Brain microvascular endothelial cell (primary cell): ENCODE measurements around the gene OSMR.

Source experiments
- DNase-seq: peaks from one replicate; pipeline ENCODE4 v3.0.0-alpha.2; 2020
- H3K27ac ChIP-seq: fragments of 250-450 bp; sonication (Bioruptor Pico); 2 replicates; pipeline ENCODE4 v1.5.1; 2020; ENCODE audit warnings: mild to moderate bottlenecking, moderate library complexity
- H3K27me3 ChIP-seq: fragments of 250-450 bp; sonication (Bioruptor Pico); replicated peaks from 2 replicates; pipeline ENCODE4 v1.5.1; 2020; ENCODE audit warnings: mild to moderate bottlenecking
- H3K36me3 ChIP-seq: fragments of 250-450 bp; sonication (Bioruptor Pico); replicated peaks from 2 replicates; pipeline ENCODE4 v1.5.1; 2020; ENCODE audit warnings: mild to moderate bottlenecking
- H3K4me3 ChIP-seq: 2 replicates; pipeline ENCODE4 v1.5.1; 2011; ENCODE audit warnings: low read depth, mild to moderate bottlenecking, control low read depth, low read length, moderate library complexity
- in situ Hi-C: cut with HindIII; loops from 2 replicates; pipeline ENCODE4 v1.10.0; 2017; ENCODE audit warnings: low sequenced_read_pairs, low pct_ligation_motif_present
- TF ChIP-seq, protein P1 (sequence below): IDR thresholded peaks from 2 replicates; pipeline ENCODE4 v1.5.1; 2011; ENCODE audit warnings: low read depth, mild to moderate bottlenecking, moderate library complexity, low read length, control low read depth, inconsistent platforms; ENCODE audit errors: missing control alignments

OSMR gene

DNA sequence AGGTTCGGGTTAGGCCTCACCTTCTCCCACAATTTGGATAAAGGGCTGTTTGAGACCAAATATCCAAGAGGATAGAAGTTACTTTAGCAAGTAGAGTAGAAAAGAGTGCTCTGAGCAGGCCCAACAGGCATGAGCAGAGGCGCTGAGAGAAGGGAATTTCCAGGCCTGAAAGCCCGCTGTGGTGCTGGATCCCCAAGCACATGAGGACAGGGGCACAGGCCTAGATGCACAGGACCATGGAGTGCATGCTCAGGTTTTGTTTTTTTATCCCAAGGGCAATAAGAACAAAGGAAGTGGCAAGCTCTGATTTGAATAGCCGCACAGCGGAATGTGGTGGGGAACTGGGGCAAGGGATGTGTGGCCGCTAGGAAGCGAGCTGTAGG is 33.3 kb downstream of the OSMR start:
- TF ChIP-seq, protein P1, sequence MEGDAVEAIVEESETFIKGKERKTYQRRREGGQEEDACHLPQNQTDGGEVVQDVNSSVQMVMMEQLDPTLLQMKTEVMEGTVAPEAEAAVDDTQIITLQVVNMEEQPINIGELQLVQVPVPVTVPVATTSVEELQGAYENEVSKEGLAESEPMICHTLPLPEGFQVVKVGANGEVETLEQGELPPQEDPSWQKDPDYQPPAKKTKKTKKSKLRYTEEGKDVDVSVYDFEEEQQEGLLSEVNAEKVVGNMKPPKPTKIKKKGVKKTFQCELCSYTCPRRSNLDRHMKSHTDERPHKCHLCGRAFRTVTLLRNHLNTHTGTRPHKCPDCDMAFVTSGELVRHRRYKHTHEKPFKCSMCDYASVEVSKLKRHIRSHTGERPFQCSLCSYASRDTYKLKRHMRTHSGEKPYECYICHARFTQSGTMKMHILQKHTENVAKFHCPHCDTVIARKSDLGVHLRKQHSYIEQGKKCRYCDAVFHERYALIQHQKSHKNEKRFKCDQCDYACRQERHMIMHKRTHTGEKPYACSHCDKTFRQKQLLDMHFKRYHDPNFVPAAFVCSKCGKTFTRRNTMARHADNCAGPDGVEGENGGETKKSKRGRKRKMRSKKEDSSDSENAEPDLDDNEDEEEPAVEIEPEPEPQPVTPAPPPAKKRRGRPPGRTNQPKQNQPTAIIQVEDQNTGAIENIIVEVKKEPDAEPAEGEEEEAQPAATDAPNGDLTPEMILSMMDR, result no peak
- peaks cover 38% of the 10 kb centered on the region for H3K36me3 ChIP-seq
- H3K27ac ChIP-seq, result no peak overlapping the region
- no peak for DNase-seq
- no peaks in the 10 kb centered on the region for H3K27me3 ChIP-seq
- in situ Hi-C loops, result no loop called here
- no peak overlapping the region for H3K4me3 ChIP-seq

DNA sequence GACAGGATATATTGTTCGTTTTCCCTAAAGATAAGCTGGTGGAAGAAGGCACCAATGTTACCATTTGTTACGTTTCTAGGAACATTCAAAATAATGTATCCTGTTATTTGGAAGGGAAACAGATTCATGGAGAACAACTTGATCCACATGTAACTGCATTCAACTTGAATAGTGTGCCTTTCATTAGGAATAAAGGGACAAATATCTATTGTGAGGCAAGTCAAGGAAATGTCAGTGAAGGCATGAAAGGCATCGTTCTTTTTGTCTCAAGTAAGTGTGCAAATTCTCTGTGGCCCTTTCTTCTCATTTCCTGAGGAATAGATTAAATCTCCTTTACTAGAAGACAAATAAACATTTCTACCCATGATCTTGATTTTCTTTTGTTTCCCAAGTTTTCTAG is 38.0 kb downstream of the OSMR start:
- Histone ChIP-seq H3K27me3 (no peaks in the 10 kb centered on the region), H3K4me3 (no peak overlapping the region), H3K27ac (no peak overlapping the region), H3K36me3 (peaks cover 48% of the 10 kb centered on the region)
- in situ Hi-C loops, result no loop called here
- no peak for DNase-seq
- TF ChIP-seq, protein P1, result no peak

DNA sequence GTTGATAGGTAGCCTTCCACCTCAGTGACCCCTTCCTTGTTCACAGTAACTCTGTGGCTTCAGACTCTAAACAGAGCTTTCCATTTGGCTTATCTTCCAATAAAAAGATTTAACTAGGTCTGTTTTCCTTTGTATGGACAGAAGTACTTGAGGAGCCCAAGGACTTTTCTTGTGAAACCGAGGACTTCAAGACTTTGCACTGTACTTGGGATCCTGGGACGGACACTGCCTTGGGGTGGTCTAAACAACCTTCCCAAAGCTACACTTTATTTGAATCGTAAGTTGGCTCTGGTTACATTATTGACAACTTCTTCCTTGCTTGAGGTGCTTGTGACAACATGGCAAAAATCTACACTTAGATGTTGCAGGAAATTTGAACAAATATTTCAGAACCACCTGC is 39.4 kb downstream of the OSMR start:
- no peak overlapping the region for H3K27ac ChIP-seq
- in situ Hi-C loops, result no loop called here
- no peak overlapping the region for H3K4me3 ChIP-seq
- DNase-seq, result no peak
- no peaks in the 10 kb centered on the region for H3K27me3 ChIP-seq
- TF ChIP-seq, protein P1, result no peak
- peaks cover 46% of the 10 kb centered on the region for H3K36me3 ChIP-seq

DNA sequence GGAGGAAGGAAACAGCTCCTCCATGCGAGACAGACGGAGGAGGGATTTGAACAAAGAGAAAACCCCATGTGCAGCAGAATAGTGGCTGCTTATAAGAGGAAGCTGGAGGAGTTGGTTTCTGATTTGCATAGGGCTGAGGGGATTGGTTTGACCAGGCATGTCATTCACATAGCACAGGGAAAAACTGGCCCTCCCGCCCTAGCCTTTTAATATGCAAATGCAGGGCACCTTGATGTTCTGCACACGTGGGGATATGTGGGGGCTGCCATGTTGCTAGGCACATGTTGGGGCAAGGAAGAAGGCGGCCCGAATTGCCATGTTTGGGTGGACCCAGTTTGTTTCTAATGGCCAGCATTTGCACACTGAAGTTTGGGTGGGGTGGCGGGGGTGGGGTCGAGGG is 42.2 kb downstream of the OSMR start:
- DNase-seq, result no peak
- Histone ChIP-seq H3K4me3 (no peak overlapping the region), H3K27ac (no peak overlapping the region), H3K27me3 (no peaks in the 10 kb centered on the region), H3K36me3 (peaks cover 30% of the 10 kb centered on the region)
- TF ChIP-seq, protein P1, result no peak
- in situ Hi-C loops, result no loop called here

DNA sequence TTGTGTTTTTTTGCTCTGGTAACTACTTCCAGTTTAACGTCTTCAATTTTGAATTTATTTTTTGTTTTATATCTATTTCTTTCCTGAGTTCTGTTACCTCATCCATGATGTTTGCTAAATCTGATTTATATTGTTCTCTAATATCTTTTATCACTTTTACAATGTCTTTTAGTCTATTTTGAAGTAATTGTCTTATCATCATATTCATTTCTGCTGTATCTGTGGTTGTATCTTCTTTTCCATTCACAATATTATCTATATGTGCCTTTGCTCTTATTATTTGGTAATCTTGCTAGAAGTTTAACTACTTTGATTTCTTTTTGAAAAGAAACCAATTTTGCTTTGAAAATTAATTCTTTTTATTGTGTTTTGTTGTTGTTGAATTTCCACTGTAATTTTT is 43.6 kb downstream of the OSMR start:
- no peak overlapping the region for H3K4me3 ChIP-seq
- in situ Hi-C loops, result no loop called here
- DNase-seq, result no peak
- H3K36me3 ChIP-seq, result peaks cover 18% of the 10 kb centered on the region
- TF ChIP-seq, protein P1, result no peak
- H3K27ac ChIP-seq, result no peak overlapping the region
- no peaks in the 10 kb centered on the region for H3K27me3 ChIP-seq

DNA sequence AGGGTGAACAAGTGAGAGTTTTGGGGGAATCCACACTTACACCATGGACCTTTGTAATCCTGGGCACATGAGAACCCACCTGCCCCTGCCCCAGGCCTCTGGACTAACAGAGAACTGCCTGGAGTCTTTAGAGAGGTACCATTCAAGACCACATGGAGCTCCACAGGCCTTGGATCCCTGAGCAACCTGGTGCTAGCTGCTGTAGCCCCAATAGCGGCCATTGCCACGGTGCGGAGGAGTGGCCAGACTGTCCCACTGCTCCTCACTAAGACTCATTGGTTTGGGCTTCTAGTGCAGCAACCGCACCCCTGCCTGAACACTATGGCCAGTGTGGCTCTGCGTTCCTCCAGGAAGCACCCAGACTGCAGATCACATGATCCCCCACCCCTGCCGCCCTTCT is 45.8 kb downstream of the OSMR start:
- Histone ChIP-seq H3K27me3 (no peaks in the 10 kb centered on the region), H3K27ac (no peak overlapping the region), H3K4me3 (no peak overlapping the region), H3K36me3 (no peaks in the 10 kb centered on the region)
- DNase-seq, result no peak
- TF ChIP-seq, protein P1, result no peak
- in situ Hi-C loops, result no loop called here
